ENCODE measurements around the gene PSME2. TPM values are rescaled to one million over a fixed set of nuclear protein-coding genes. Genes with fewer than 3 reads are reported as not detected.

PSME2 gene
- total and polyA plus RNA-seq, 2 of the 13 experiments (the other 11 are each of a cell fraction or from before 2014, with no cell fraction given) = 332 to 716 TPM

DNA sequence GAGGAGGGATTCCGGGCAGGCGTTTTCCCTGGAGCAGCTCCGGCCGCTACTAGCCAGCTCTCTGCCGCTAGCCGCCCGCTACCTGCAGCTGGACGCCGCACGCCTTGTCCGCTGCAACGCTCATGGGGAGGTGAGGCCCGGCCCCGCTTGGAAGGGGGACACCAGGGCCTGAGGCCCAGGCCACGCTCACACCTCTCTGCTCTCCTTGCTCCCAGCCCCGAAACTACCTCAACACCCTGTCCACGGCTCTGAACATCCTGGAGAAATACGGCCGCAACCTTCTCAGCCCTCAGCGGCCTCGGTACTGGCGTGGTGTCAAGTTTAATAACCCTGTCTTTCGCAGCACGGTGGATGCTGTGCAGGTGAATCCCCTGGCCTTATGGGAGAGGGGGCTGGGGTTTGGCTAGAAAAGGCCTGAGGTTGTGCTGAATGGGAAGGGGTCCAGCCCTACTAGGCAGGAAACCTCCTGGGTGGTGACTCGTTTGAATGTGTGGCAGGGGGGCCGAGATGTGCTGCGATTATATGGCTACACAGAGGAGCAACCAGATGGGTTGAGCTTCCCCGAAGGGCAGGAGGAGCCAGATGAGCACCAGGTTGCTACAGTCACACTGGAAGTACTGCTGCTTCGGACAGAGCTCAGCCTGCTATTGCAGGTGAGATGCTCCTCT lies 1.5 kb upstream of the PSME2 start (continued):
- TF ChIP-seq ZFX (CRISPR knock-in tag; IDR thresholded peaks at IDR 0.05; ENCODE audit: low read depth) (peak; percentile 89), ZNF83 (CRISPR knock-in tag; IDR thresholded peaks at IDR 0.05; ENCODE audit: borderline replicate concordance) (peak; percentile 41; the same call in 1 of the 2 replicates), ZNF343 (CRISPR knock-in tag; IDR thresholded peaks at IDR 0.05) (0 out of 2 replicates have a peak, but pooled peaks have one; percentile 60), ZNF33B (CRISPR knock-in tag; IDR thresholded peaks at IDR 0.05) (0 out of 2 replicates have a peak, but pooled peaks have one; percentile 59), ARNT2 (CRISPR knock-in tag; IDR thresholded peaks at IDR 0.05; ENCODE audit: low read depth) (0 out of 2 replicates have a peak, but pooled peaks have one; percentile 4), MTERF4 (CRISPR knock-in tag; IDR thresholded peaks at IDR 0.05) (no peak), DNMT3B (CRISPR knock-in tag; conservative IDR thresholded peaks at IDR 0.05) (no peak), NKX3-1 (CRISPR knock-in tag; IDR thresholded peaks at IDR 0.05) (0 out of 2 replicates have a peak, but pooled peaks have one; percentile 47), GFI1 (CRISPR knock-in tag; IDR thresholded peaks at IDR 0.05; ENCODE audit: borderline replicate concordance) (no peak), ZNF678 (CRISPR knock-in tag; IDR thresholded peaks at IDR 0.05) (peak; percentile 95; the same call in 1 of the 2 replicates), YEATS2 (CRISPR knock-in tag; IDR thresholded peaks at IDR 0.05; ENCODE audit: borderline replicate concordance) (no peak), ATM (IDR thresholded peaks at IDR 0.05; ENCODE audit: borderline replicate concordance) (no peak), ZNF550 (CRISPR knock-in tag; IDR thresholded peaks at IDR 0.05; ENCODE audit: borderline replicate concordance) (0 out of 2 replicates have a peak, but pooled peaks have one; percentile 30), HOXA9 (CRISPR knock-in tag; IDR thresholded peaks at IDR 0.05; ENCODE audit: borderline replicate concordance) (no peak), AHR (CRISPR knock-in tag; IDR thresholded peaks at IDR 0.05) (no peak), HMGXB4 (CRISPR knock-in tag; IDR thresholded peaks at IDR 0.05; ENCODE audit: borderline replicate concordance in 1 of 2, low read depth in 1 of 2) (peak in 1 of 2 experiments; percentile 20; a peak in 1 of 4 replicates), ZNF841 (CRISPR knock-in tag; IDR thresholded peaks at IDR 0.05; ENCODE audit: borderline replicate concordance) (no peak)
- TF ChIP-seq, protein P1, sequence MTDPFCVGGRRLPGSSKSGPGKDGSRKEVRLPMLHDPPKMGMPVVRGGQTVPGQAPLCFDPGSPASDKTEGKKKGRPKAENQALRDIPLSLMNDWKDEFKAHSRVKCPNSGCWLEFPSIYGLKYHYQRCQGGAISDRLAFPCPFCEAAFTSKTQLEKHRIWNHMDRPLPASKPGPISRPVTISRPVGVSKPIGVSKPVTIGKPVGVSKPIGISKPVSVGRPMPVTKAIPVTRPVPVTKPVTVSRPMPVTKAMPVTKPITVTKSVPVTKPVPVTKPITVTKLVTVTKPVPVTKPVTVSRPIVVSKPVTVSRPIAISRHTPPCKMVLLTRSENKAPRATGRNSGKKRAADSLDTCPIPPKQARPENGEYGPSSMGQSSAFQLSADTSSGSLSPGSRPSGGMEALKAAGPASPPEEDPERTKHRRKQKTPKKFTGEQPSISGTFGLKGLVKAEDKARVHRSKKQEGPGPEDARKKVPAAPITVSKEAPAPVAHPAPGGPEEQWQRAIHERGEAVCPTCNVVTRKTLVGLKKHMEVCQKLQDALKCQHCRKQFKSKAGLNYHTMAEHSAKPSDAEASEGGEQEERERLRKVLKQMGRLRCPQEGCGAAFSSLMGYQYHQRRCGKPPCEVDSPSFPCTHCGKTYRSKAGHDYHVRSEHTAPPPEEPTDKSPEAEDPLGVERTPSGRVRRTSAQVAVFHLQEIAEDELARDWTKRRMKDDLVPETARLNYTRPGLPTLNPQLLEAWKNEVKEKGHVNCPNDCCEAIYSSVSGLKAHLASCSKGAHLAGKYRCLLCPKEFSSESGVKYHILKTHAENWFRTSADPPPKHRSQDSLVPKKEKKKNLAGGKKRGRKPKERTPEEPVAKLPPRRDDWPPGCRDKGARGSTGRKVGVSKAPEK (CRISPR knock-in tag; IDR thresholded peaks at IDR 0.05; ENCODE audit: borderline replicate concordance) = 0 out of 2 replicates have a peak, but pooled peaks have one; percentile 51
- TF ChIP-seq, protein P2, sequence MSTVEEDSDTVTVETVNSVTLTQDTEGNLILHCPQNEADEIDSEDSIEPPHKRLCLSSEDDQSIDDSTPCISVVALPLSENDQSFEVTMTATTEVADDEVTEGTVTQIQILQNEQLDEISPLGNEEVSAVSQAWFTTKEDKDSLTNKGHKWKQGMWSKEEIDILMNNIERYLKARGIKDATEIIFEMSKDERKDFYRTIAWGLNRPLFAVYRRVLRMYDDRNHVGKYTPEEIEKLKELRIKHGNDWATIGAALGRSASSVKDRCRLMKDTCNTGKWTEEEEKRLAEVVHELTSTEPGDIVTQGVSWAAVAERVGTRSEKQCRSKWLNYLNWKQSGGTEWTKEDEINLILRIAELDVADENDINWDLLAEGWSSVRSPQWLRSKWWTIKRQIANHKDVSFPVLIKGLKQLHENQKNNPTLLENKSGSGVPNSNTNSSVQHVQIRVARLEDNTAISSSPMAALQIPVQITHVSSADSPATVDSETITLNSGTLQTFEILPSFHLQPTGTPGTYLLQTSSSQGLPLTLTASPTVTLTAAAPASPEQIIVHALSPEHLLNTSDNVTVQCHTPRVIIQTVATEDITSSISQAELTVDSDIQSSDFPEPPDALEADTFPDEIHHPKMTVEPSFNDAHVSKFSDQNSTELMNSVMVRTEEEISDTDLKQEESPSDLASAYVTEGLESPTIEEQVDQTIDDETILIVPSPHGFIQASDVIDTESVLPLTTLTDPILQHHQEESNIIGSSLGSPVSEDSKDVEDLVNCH (CRISPR knock-in tag; IDR thresholded peaks at IDR 0.05) = peak; percentile 80; the same call in 1 of the 2 replicates
